ENCODE data around the gene PTPN4. TPM values are rescaled to one million over a fixed set of nuclear protein-coding genes. Genes with fewer than 3 reads are reported as not detected.

Gene PTPN4
- total RNA-seq, 1 experiment from 2014 or later = 44.5 TPM

- Histone ChIP-seq H3K9me2 (replicated peaks; ENCODE audit: low read length) (no peaks in the 10 kb centered on the region), H3K27ac (ENCODE audit: low read length) (no peak overlapping the region), H3K9ac (ENCODE audit: low read length) (no peak overlapping the region), H3K4me1 (ENCODE audit: insufficient read depth, low read length) (peaks cover 7% of the 10 kb centered on the region), H3K36me3 (ENCODE audit: low read depth, low read length) (peaks cover 16% of the 10 kb centered on the region), H3F3A (ENCODE audit: low read length, unreplicated experiment) (no peaks in the 10 kb centered on the region), H3K27me3 (ENCODE audit: low read length) (no peaks in the 10 kb centered on the region), H2AFZ (ENCODE audit: low read length) (no peak overlapping the region), H3K79me2 (ENCODE audit: low read length) (peaks cover 58% of the 10 kb centered on the region), H4K20me1 (ENCODE audit: low read length) (no peaks in the 10 kb centered on the region), H3K4me3 (ENCODE audit: low read length) (no peak overlapping the region), H3K9me3 (ENCODE audit: low read length) (peaks cover 11% of the 10 kb centered on the region), H3K4me2 (ENCODE audit: low read length) (0 out of 2 replicates have a peak overlapping the region, but pooled peaks have one; percentile 0)
- POLR2A ChIA-PET (ENCODE audit: unreplicated experiment) = no interaction called here
- TF ChIP-seq EZH2phosphoT487 (IDR thresholded peaks at IDR 0.05; ENCODE audit: borderline replicate concordance, low read length) (no peak), EZH2 (IDR thresholded peaks at IDR 0.05; ENCODE audit: low read length, unreplicated experiment) (no peak)
- TF ChIP-seq, protein P1, sequence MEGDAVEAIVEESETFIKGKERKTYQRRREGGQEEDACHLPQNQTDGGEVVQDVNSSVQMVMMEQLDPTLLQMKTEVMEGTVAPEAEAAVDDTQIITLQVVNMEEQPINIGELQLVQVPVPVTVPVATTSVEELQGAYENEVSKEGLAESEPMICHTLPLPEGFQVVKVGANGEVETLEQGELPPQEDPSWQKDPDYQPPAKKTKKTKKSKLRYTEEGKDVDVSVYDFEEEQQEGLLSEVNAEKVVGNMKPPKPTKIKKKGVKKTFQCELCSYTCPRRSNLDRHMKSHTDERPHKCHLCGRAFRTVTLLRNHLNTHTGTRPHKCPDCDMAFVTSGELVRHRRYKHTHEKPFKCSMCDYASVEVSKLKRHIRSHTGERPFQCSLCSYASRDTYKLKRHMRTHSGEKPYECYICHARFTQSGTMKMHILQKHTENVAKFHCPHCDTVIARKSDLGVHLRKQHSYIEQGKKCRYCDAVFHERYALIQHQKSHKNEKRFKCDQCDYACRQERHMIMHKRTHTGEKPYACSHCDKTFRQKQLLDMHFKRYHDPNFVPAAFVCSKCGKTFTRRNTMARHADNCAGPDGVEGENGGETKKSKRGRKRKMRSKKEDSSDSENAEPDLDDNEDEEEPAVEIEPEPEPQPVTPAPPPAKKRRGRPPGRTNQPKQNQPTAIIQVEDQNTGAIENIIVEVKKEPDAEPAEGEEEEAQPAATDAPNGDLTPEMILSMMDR (conservative IDR thresholded peaks at IDR 0.05; ENCODE audit: low read depth, low read length) = no peak
- ATAC-seq (peak; percentile 71), DNase-seq (peak; percentile 38)
- CTCF ChIA-PET = no interaction called here
- intact Hi-C loops (cut with micrococcal nuclease) = no loop called here
- no TSS peak for BruUV-seq (replicated peaks)
Observed at GRCh38 chr2:119856469-119856901, 96.8 kb downstream of the PTPN4 start.

GRCh38 chr2:119857742-119858141 is 98.0 kb downstream of the PTPN4 start:
- H4K20me1 ChIP-seq (ENCODE audit: low read length) = no peaks in the 10 kb centered on the region
- H3K4me1 ChIP-seq (ENCODE audit: insufficient read depth, low read length) = peaks cover 7% of the 10 kb centered on the region
- no peak for TF ChIP-seq EZH2phosphoT487 (IDR thresholded peaks at IDR 0.05; ENCODE audit: borderline replicate concordance, low read length)
- TF ChIP-seq EZH2 (IDR thresholded peaks at IDR 0.05; ENCODE audit: low read length, unreplicated experiment) = no peak
- TF ChIP-seq, protein P1 (conservative IDR thresholded peaks at IDR 0.05; ENCODE audit: low read depth, low read length) = no peak
- intact Hi-C loops (cut with micrococcal nuclease) = no loop called here
- no peaks in the 10 kb centered on the region for H3K9me2 ChIP-seq (replicated peaks; ENCODE audit: low read length)
- no peak overlapping the region for H3K27ac ChIP-seq (ENCODE audit: low read length)
- H3K9ac ChIP-seq (ENCODE audit: low read length) = no peak overlapping the region
- no peaks in the 10 kb centered on the region for H3K9me3 ChIP-seq (ENCODE audit: low read length)
- no peak overlapping the region for H3K4me2 ChIP-seq (ENCODE audit: low read length)
- POLR2A ChIA-PET (ENCODE audit: unreplicated experiment) = no interaction called here
- peaks cover 49% of the 10 kb centered on the region for H3K79me2 ChIP-seq (ENCODE audit: low read length)
- no peak overlapping the region for H3K4me3 ChIP-seq (ENCODE audit: low read length)
- CTCF ChIA-PET = no interaction called here
- peaks cover 4% of the 10 kb centered on the region; the same call in 1 of the 2 replicates for H3K36me3 ChIP-seq (ENCODE audit: low read depth, low read length)
- no peak overlapping the region for H2AFZ ChIP-seq (ENCODE audit: low read length)
- H3F3A ChIP-seq (ENCODE audit: low read length, unreplicated experiment) = no peaks in the 10 kb centered on the region
- no peak for DNase-seq
- BruUV-seq (replicated peaks) = no TSS peak
- H3K27me3 ChIP-seq (ENCODE audit: low read length) = no peaks in the 10 kb centered on the region
- ATAC-seq = no peak

DNA sequence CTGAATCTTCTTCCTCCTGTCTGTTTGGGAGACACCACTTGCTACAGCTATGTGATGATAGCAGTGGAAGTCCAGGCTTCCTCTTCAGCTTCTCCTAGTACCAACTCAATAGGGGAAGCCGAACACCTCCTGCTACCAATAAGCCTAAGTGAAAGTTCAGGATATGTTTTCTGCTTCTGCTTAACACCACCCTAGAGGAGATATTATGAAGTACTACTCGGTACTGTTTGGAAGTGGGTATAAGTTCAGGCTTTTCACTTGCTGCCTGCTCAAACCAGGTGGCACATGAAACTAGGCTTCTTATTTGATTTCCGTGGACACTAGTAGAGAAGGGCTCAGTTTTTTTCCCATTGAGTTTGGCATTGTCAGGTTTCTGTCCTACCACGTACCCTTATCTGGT is 99.8 kb downstream of the PTPN4 start:
- POLR2A ChIA-PET (ENCODE audit: unreplicated experiment) = no interaction called here
- Histone ChIP-seq H3K27me3 (ENCODE audit: low read length) (no peaks in the 10 kb centered on the region), H3K9ac (ENCODE audit: low read length) (no peak overlapping the region), H3K79me2 (ENCODE audit: low read length) (peaks cover 34% of the 10 kb centered on the region), H3K36me3 (ENCODE audit: low read depth, low read length) (no peaks in the 10 kb centered on the region; the same call in 1 of the 2 replicates), H3K9me3 (ENCODE audit: low read length) (no peaks in the 10 kb centered on the region), H3K4me2 (ENCODE audit: low read length) (no peak overlapping the region), H3F3A (ENCODE audit: low read length, unreplicated experiment) (no peaks in the 10 kb centered on the region), H4K20me1 (ENCODE audit: low read length) (no peaks in the 10 kb centered on the region), H3K4me1 (ENCODE audit: insufficient read depth, low read length) (peaks cover 16% of the 10 kb centered on the region), H3K4me3 (ENCODE audit: low read length) (no peak overlapping the region), H3K27ac (ENCODE audit: low read length) (no peak overlapping the region), H3K9me2 (replicated peaks; ENCODE audit: low read length) (no peaks in the 10 kb centered on the region), H2AFZ (ENCODE audit: low read length) (no peak overlapping the region)
- DNase-seq (no peak), ATAC-seq (no peak)
- TF ChIP-seq, protein P1 (conservative IDR thresholded peaks at IDR 0.05; ENCODE audit: low read depth, low read length) = no peak
- TF ChIP-seq EZH2 (IDR thresholded peaks at IDR 0.05; ENCODE audit: low read length, unreplicated experiment) = no peak
- TF ChIP-seq EZH2phosphoT487 (IDR thresholded peaks at IDR 0.05; ENCODE audit: borderline replicate concordance, low read length) = no peak
- BruUV-seq (replicated peaks) = no TSS peak
- intact Hi-C loops (cut with micrococcal nuclease) = no loop called here
- CTCF ChIA-PET = no interaction called here
